Keratinocyte (primary cell): ENCODE data around the gene KSR2. TPM values are rescaled to one million over a fixed set of nuclear protein-coding genes. Genes with fewer than 3 reads are reported as not detected.

Experiments
- DNase-seq: peaks from one replicate; pipeline ENCODE4 v3.0.0-alpha.2; 2011; ENCODE audit warnings: low read depth, missing footprints, low spot score
- FAIRE-seq: peaks from 2 replicates; lab custom pipeline; 2011; peaks lifted over from hg19 to GRCh38; lab: Jason Lieb, UNC
- H2AFZ ChIP-seq: 2 replicates; pipeline ENCODE4 v1.6.0; 2012; ENCODE audit warnings: low read length, control low read depth, inconsistent platforms; ENCODE audit not compliant: control insufficient read depth
- H3K27ac ChIP-seq: 2 replicates; pipeline ENCODE4 v1.5.1; 2011; ENCODE audit warnings: low read length; ENCODE audit not compliant: control insufficient read depth, insufficient read depth
- H3K27me3 ChIP-seq: 3 replicates; pipeline ENCODE4 v1.6.0; 2011; ENCODE audit warnings: low read length; ENCODE audit not compliant: control insufficient read depth, insufficient read depth; ENCODE audit errors: extremely low read depth
- H3K36me3 ChIP-seq, 2 experiments: 2 replicates in 1 of 2; 3 replicates in 1 of 2; pipeline ENCODE4 v1.5.1; 2011; ENCODE audit warnings: low read length in 2 of 2, mild to moderate bottlenecking in 1 of 2; ENCODE audit not compliant: control insufficient read depth in 2 of 2, insufficient read depth in 2 of 2; ENCODE audit errors: extremely low read depth in 1 of 2
- H3K4me1 ChIP-seq: 3 replicates; pipeline ENCODE4 v1.5.1; 2011; ENCODE audit warnings: low read length; ENCODE audit not compliant: control insufficient read depth, insufficient read depth; ENCODE audit errors: extremely low read depth
- H3K4me2 ChIP-seq: 3 replicates; pipeline ENCODE4 v1.6.0; 2011; ENCODE audit warnings: low read depth, low read length; ENCODE audit not compliant: control insufficient read depth, insufficient read depth; ENCODE audit errors: extremely low read depth
- H3K4me3 ChIP-seq, 3 experiments: fragments of 200-600 bp in 1 of 3; sonication (generic) in 1 of 3; 2 replicates in 2 of 3; 3 replicates in 1 of 3; pipeline ENCODE4 v1.5.1; 2011 to 2016; ENCODE audit warnings: low read length in 3 of 3, mild to moderate bottlenecking in 3 of 3, control low read depth in 2 of 3, inconsistent platforms in 1 of 3, low read depth in 1 of 3, mixed read lengths in 1 of 3, mixed run types in 1 of 3, moderate library complexity in 1 of 3; ENCODE audit not compliant: control insufficient read depth in 2 of 3, insufficient read depth in 2 of 3; ENCODE audit errors: extremely low read depth in 1 of 3
- H3K79me2 ChIP-seq: 2 replicates; pipeline ENCODE4 v1.6.0; 2012; ENCODE audit warnings: low read length; ENCODE audit not compliant: control insufficient read depth, insufficient read depth
- H3K9ac ChIP-seq: 3 replicates; pipeline ENCODE4 v1.6.0; 2011; ENCODE audit warnings: low read length; ENCODE audit not compliant: control insufficient read depth, insufficient read depth; ENCODE audit errors: extremely low read depth
- H3K9me1 ChIP-seq: 3 replicates; pipeline ENCODE4 v1.6.0; 2011; ENCODE audit warnings: low read length; ENCODE audit not compliant: control insufficient read depth, insufficient read depth; ENCODE audit errors: extremely low read depth
- H3K9me3 ChIP-seq: 2 replicates; pipeline ENCODE4 v1.5.1; 2012; ENCODE audit warnings: low read depth, low read length; ENCODE audit not compliant: control insufficient read depth
- H4K20me1 ChIP-seq: 3 replicates; pipeline ENCODE4 v1.6.0; 2011; ENCODE audit warnings: low read length; ENCODE audit not compliant: control insufficient read depth, insufficient read depth; ENCODE audit errors: extremely low read depth
- EZH2 ChIP-seq: IDR thresholded peaks from one replicate; pipeline ENCODE4 v1.6.1; 2012; ENCODE audit warnings: inconsistent platforms, mild to moderate bottlenecking, low read length, moderate library complexity
- dilution Hi-C: fragments of 300-500 bp; cut with MboI; formaldehyde crosslinking; loops from one replicate; pipeline ENCODE4 v1.7.0; 2020; ENCODE audit warnings: low sequenced_read_pairs; ENCODE audit not compliant: extremely low pct_ligation_motif_present
- polyA plus RNA-seq, 5 experiments: library from polyadenylated mRNA; depleted of rRNA in 3 of 5; stranded (reverse) in 3 of 5; stranded (forward) in 1 of 5; unstranded in 1 of 5; fragments of >200 nt; gene quantifications; 1 replicate in 1 of 5; 2 replicates in 3 of 5; 3 replicates in 1 of 5; pipeline versions ENCODE4 v1.2.1 to v1.2.3, GENCODE V29; 2011 to 2012; ENCODE audit warnings: missing spikeins in 2 of 5, low read depth in 1 of 5, low replicate concordance in 1 of 5
- TF ChIP-seq, protein P1 (sequence below), 3 experiments: IDR thresholded peaks in 1 of 3; conservative IDR thresholded peaks in 1 of 3; optimal IDR thresholded peaks in 1 of 3; 2 replicates in 2 of 3; 3 replicates in 1 of 3; pipeline versions ENCODE3 to v1.5.1; 2011; ENCODE audit warnings: low read length in 3 of 3, mild to moderate bottlenecking in 3 of 3, moderate library complexity in 2 of 3, control low read depth in 1 of 3, inconsistent platforms in 1 of 3; ENCODE audit not compliant: insufficient read depth in 2 of 3; ENCODE audit errors: extremely low read depth in 1 of 3

KSR2 gene
- polyA plus RNA-seq, 1 donor (not counting 4 experiments of a cell fraction or from before 2014, with no cell fraction given) = 0.01 TPM

DNA sequence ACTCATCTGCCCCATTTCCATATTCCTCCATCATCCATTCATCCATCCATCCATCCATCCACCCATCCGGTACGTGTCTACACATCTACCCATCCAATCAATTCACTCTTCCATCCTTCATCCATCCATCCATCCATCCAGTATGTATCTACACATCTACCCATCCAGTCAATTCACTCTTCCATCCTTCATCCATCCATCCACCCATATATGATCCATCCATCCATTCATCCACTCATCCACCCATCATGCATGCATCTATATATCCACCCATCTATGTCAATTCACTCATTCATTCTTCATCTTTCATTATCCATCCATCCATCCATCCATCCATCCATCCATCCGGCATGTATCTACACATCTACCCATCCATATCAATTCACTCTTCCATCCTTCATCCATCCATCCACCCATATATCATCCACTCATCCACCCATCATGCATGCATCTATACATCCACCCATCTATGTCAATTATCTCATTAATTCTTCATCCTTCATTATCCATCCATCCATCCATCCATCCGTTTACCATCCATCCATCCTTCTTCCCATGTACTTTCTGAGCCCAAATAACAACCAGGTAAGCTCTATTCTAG, 498.8 kb downstream of the KSR2 start:
- Histone ChIP-seq H2AFZ (no peak overlapping the region), H3K4me1 (no peaks in the 10 kb centered on the region), H4K20me1 (no peaks in the 10 kb centered on the region), H3K27ac (no peak overlapping the region), H3K79me2 (no peaks in the 10 kb centered on the region), H3K36me3 (no peaks in the 10 kb centered on the region), H3K4me2 (no peak overlapping the region), H3K9me1 (no peaks in the 10 kb centered on the region), H3K27me3 (no peaks in the 10 kb centered on the region), H3K9ac (no peak overlapping the region), H3K9me3 (no peaks in the 10 kb centered on the region), H3K4me3 (no peak overlapping the region)
- no peak for TF ChIP-seq EZH2
- TF ChIP-seq, protein P1, sequence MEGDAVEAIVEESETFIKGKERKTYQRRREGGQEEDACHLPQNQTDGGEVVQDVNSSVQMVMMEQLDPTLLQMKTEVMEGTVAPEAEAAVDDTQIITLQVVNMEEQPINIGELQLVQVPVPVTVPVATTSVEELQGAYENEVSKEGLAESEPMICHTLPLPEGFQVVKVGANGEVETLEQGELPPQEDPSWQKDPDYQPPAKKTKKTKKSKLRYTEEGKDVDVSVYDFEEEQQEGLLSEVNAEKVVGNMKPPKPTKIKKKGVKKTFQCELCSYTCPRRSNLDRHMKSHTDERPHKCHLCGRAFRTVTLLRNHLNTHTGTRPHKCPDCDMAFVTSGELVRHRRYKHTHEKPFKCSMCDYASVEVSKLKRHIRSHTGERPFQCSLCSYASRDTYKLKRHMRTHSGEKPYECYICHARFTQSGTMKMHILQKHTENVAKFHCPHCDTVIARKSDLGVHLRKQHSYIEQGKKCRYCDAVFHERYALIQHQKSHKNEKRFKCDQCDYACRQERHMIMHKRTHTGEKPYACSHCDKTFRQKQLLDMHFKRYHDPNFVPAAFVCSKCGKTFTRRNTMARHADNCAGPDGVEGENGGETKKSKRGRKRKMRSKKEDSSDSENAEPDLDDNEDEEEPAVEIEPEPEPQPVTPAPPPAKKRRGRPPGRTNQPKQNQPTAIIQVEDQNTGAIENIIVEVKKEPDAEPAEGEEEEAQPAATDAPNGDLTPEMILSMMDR (optimal IDR thresholded peaks at IDR 0.05 in 1 of 3, IDR thresholded peaks at IDR 0.05 in 1 of 3, conservative IDR thresholded peaks at IDR 0.05 in 1 of 3; ENCODE audit: extremely low read depth in 1 of 3, insufficient read depth in 2 of 3, low read length in 3 of 3) = no peak
- dilution Hi-C loops = no loop called here
- no peak for FAIRE-seq
- no peak for DNase-seq

DNA sequence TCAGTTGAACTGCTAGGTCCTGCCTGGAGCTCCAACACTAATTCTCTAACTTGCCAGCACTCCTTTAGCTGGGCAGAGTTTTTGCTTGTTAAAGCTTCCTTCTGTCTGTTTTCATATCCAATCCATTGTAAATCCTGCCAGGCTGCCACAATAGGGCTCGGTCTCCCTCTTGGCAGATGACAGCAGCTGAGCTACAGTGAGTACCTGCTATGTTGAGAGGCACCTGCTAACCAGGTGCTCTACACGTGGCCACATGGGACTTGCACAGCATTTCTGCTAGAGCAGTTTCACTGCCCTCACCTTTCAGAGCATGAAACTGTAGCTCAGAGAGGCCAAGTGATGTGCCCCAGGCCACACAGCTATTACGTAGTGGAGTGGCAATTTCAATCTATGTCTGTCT, 500.8 kb downstream of the KSR2 start:
- Histone ChIP-seq H3K9ac (no peak overlapping the region), H3K27me3 (no peaks in the 10 kb centered on the region), H3K9me1 (no peaks in the 10 kb centered on the region), H3K4me1 (no peaks in the 10 kb centered on the region), H2AFZ (no peak overlapping the region), H3K36me3 (no peaks in the 10 kb centered on the region), H3K9me3 (no peaks in the 10 kb centered on the region), H3K4me3 (no peak overlapping the region), H4K20me1 (no peaks in the 10 kb centered on the region), H3K27ac (no peak overlapping the region), H3K79me2 (no peaks in the 10 kb centered on the region), H3K4me2 (no peak overlapping the region)
- FAIRE-seq (no peak), DNase-seq (no peak)
- TF ChIP-seq, protein P1 (optimal IDR thresholded peaks at IDR 0.05 in 1 of 3, IDR thresholded peaks at IDR 0.05 in 1 of 3, conservative IDR thresholded peaks at IDR 0.05 in 1 of 3; ENCODE audit: extremely low read depth in 1 of 3, insufficient read depth in 2 of 3, low read length in 3 of 3) = no peak
- no peak for TF ChIP-seq EZH2
- dilution Hi-C loops = no loop called here
